ENCODE measurements around the gene PAPOLB. TPM values are rescaled to one million over a fixed set of nuclear protein-coding genes. Genes with fewer than 3 reads are reported as not detected.

PAPOLB gene
- total RNA-seq, 4 donors from 2014 or later, result 0.38 TPM; not detected in 3

DNA sequence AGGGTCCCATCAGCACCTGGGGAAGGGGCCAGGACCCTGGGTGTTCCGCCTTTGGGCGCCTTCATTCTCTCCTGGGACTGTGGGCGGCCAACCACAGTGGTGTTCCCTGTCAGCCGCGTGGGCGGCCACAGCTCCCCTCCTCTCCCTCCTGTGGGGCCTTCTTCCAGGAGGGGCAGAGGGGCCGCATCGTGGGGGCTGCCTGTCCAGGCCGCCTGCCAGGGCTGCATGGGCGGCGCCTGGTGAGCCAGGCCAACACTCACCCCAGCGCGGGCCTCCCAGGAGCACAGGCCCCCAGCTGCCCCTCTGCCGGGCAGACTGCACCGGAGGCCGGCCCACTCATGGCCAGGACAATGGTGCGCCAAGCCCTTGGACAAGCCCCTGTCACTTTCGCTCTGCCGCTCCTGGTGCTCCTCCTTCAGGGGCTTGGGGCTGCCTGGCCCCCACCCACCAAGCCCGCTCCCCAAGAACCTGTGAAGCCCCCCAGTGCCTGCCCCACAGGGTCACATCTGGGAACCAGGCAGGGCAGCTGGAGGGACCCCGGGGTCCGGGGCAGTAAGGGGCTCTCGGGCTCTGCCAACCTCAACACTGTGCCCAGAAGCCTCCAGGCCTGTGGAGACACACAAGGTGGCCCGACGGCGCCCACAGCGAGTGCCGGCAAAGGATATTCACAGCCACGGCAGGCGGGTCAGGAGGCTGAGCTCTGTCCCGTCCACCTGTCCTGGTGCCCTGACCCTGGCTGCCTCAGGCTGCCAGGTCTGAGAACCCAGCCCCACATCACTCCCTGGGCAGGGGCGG lies 43.6 kb downstream of the PAPOLB start:
- no peak overlapping the region for H3K4me3 ChIP-seq
- no CpG with 5 or more reads among the region's 32 CpGs for WGBS, 2 donors
- no peaks in the 10 kb centered on the region for H3K9me3 ChIP-seq
- H3K4me1 ChIP-seq, result peaks cover 0 to 7% (median 0%) of the 10 kb centered on the region in 3 donors
- H3K27ac ChIP-seq, result no peak overlapping the region
- no peak for DNase-seq
- peaks cover 0 to 34% (median 0%) of the 10 kb centered on the region in 4 donors for H3K27me3 ChIP-seq
- TF ChIP-seq POLR2A (IDR thresholded peaks at IDR 0.05), result no peak
- TF ChIP-seq CTCF (IDR thresholded peaks at IDR 0.05), result no peak
- no peaks in the 10 kb centered on the region for H3K36me3 ChIP-seq
- intact Hi-C loops (cut with DNase I), result no loop called here

DNA sequence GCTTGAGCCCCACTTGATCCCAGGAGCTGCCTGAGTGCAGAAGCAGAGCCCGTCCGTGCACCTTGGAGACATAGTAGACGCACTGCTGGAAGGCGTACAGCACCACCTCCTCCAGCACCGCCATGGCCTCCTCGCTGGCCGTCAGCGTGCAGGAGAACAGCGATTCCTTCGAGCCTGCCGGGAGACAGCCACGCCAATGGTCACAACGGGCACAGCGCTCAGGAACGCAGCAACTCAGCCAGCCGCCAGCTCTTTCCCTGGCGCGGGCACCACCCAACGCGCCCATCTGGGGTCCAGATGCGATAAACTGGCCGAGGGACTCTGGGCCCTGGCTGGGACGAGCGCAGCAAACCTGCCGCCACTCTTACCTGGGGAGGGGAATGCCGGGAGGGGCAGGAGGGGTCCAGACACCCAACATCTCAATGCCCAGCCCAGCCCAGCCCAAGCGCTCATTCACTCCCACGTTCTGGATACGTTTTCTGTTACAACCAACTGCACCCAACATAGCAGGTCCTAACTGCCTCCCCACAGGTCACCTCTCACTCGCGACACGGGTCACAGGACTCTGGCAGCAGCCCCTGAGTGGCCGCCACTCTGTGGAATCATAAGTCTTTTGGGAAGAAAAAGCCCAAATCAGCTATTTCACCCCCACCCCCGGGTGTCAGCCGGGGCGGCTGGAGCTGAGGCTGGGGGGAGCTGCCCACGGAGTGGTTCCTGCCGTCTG lies 44.5 kb downstream of the PAPOLB start:
- no peak overlapping the region for H3K27ac ChIP-seq
- intact Hi-C loops (cut with DNase I), result no loop called here
- H3K36me3 ChIP-seq, result no peaks in the 10 kb centered on the region
- TF ChIP-seq POLR2A (IDR thresholded peaks at IDR 0.05) (no peak), CTCF (IDR thresholded peaks at IDR 0.05) (no peak)
- peaks cover 0 to 34% (median 0%) of the 10 kb centered on the region in 4 donors for H3K27me3 ChIP-seq
- H3K4me1 ChIP-seq, result peaks cover 0 to 7% (median 0%) of the 10 kb centered on the region in 3 donors
- no peak for DNase-seq
- H3K9me3 ChIP-seq, result no peaks in the 10 kb centered on the region
- WGBS, 2 donors, result 83 to 87% methylated on average over 6 to 7 of the region's 38 CpGs
- H3K4me3 ChIP-seq, result no peak overlapping the region

GRCh38 chr7:4816419-4817080 lies 45.3 kb downstream of the PAPOLB start:
- no peaks in the 10 kb centered on the region for H3K36me3 ChIP-seq
- H3K4me1 ChIP-seq, result peaks cover 0 to 7% (median 0%) of the 10 kb centered on the region in 3 donors
- peaks cover 0 to 34% (median 0%) of the 10 kb centered on the region in 4 donors for H3K27me3 ChIP-seq
- TF ChIP-seq CTCF (IDR thresholded peaks at IDR 0.05) (no peak), POLR2A (IDR thresholded peaks at IDR 0.05) (no peak)
- DNase-seq, result no peak
- no peak overlapping the region for H3K4me3 ChIP-seq
- 80% methylated on average over 1 to 8 of the region's 26 CpGs for WGBS, 2 donors
- no peaks in the 10 kb centered on the region for H3K9me3 ChIP-seq
- H3K27ac ChIP-seq, result no peak overlapping the region
- intact Hi-C loops (cut with DNase I), result no loop called here

- no peaks in the 10 kb centered on the region for H3K36me3 ChIP-seq
- intact Hi-C loops (cut with DNase I), result no loop called here
- TF ChIP-seq CTCF (IDR thresholded peaks at IDR 0.05), result no peak
- no peak for TF ChIP-seq POLR2A (IDR thresholded peaks at IDR 0.05)
- 93 to 97% methylated on average over 3 to 10 of the region's 38 CpGs for WGBS, 2 donors
- peaks cover 0 to 34% (median 0%) of the 10 kb centered on the region in 4 donors for H3K27me3 ChIP-seq
- no peak for DNase-seq
- H3K4me3 ChIP-seq, result no peak overlapping the region
- H3K4me1 ChIP-seq, result peaks cover 0 to 4% (median 0%) of the 10 kb centered on the region in 3 donors
- H3K27ac ChIP-seq, result no peak overlapping the region
- H3K9me3 ChIP-seq, result no peaks in the 10 kb centered on the region
Observed at GRCh38 chr7:4815609-4816418, 46.0 kb downstream of the PAPOLB start.

All from esophagus squamous epithelium (tissue), 5 donors.